Right ventricle myocardium superior (tissue), 1 donor: ENCODE results near the gene SIGLEC8. TPM values are rescaled to one million over a fixed set of nuclear protein-coding genes. Genes with fewer than 3 reads are reported as not detected.
"Not testable (repeated sequence)": the region's sequence is repeated elsewhere in the genome, so short reads cannot be mapped to it uniquely, and the experiment has no call there.

ENCODE experiments used
- ATAC-seq: fragments of 200-7000 bp; cut with Tn5 transposase; one replicate; pipeline ENCODE4 v1.9.1; 2020; ENCODE audit warnings: mild to moderate bottlenecking; ENCODE audit not compliant: poor library complexity
- DNase-seq: peaks from one replicate; pipeline ENCODE4 v3.0.0-alpha.2; 2020
- intact Hi-C: fragments of 100-400 bp; cut with DNase I; formaldehyde crosslinking; loops from one replicate; pipeline ENCODE4 v1.11.2; 2022
- total RNA-seq: library from RNA; stranded (reverse); fragmentation: NEBNext Ultra II Directional; extraction: Animal tissue kit (Norgen Biotek cat#: 25700); gene quantifications from one replicate; pipeline ENCODE4 v1.2.1, GENCODE V29; 2021
- donor health status: DM: no; HTN: yes; CAD: no; lungs with severe emphysema.

The SIGLEC8 gene
- total RNA-seq, 1 donor from 2014 or later: 0.13 TPM

DNA sequence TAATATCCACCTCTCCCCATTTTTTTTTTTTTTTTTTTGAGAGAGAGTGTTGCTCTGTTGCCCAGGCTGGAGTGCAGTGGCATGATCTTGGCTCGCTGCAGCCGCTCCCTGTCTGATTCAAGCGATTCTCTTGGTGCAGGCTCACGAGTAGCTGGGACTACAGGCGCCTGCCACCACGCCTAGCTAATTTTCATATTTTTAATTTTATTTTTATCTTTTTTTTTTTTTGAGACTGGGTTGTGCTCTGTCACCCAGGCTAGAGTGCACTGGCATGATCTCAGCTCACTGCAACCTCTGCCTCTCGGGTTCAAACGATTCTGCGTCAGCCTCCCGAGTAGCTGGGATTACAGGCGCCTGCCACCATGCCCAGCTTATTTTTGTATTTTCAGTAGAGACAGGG, 37.7 kb downstream of the SIGLEC8 start:
- ATAC-seq, intact Hi-C loops, DNase-seq: not testable (repeated sequence)

DNA sequence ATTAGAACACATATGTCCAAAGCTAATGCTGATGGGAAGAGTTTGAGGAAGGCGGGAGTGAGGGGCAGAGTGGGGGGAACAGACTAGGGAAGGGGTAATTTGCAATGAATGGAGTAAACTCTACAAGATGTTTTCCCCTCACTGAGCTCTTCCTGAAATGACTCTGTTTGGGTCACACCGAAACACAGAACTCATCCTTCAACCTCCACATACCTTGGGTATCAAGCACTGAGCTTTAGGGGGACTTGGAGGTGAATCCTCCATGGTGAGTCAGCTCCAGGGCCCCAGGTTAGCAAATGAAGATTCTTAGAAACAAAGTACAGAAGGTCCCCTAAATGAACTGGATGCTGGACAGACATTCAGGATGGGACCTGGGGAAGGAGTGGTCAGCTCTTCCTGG, 39.5 kb downstream of the SIGLEC8 start:
- ATAC-seq: no peak
- intact Hi-C loops: no loop called here
- DNase-seq: no peak

DNA sequence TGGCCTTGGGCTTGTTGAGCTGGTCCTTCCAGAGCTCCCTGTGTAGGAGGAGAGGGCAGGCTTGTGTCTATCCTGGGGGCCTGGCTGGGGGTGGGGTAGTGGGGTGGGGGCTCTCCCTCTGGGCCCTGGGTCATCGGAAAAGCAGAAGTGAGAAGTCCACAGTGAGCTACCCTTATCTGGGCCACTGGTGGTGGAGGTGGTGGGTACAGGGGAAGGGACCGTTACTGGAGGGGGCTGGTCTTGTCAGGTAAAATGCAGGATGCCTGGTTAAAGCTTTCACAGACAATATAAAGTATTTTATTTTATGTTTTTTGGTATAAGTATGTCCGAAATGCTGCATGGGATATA, 40.5 kb downstream of the SIGLEC8 start:
- intact Hi-C loops: no loop called here
- DNase-seq (no peak), ATAC-seq (no peak)

DNA sequence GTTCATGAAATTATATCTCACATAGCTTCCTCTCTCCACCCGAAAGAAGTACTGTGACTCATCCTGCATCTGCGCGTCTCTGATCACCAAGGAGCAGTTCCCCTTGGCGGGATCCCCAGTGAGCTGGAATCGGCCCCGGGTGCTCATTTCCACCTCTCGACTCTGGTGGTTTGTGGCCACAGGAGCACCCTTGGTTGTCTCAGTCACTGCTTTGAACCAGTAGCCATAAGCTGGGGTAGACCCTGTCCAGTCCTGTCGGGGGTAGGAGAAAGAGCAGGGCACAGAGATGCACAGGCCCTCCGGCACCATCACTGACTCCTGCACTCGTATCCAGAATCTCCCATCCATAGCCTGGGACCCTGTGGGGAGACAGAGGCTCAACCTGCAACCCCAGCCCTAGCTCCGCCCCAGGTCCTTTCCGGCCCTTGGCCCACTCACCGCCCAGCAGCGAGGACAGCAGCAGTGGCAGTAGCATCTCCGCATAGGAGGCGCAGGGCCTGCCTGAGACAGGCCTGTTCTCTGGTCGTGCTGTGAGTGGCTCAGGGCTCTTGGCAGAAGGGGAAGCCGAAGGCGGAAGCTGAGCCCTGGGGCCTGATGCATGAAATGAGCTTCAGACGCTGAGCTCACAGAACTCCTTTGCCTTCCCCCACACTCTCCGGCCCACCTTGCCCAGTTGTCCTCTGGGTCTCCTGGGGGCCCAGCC, 41.0 kb downstream of the SIGLEC8 start, which contains the start of gene SIGLEC10:
SIGLEC10 (minus strand) TSS at position 536 of the 703 bp plus-strand sequence; CDS start at position 475, 61 bp downstream.
- peak; percentile 75 for DNase-seq
- ATAC-seq: peak; percentile 62
- intact Hi-C loops: no loop called here

DNA sequence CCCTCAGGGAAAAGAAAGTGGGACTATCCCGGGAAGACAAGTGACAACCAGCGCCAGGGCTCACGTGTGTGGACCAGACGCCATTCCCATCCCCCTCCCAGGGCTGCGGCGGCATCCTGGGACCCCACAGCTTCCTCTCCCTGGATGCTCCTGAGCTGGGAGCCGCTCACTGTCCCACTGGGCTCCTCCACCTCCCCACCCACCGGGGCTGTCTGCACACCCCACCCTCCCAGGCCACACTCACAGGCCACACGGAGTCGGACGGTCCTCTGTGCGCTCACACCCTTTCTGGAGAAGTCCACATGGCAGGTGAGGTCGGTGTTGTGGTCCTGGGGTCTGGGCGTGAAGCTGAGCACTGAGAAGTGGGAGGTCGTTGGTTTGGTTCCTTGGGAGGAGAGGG, 41.8 kb downstream of the SIGLEC8 start:
- ATAC-seq, DNase-seq, intact Hi-C loops: not testable (repeated sequence)

DNA sequence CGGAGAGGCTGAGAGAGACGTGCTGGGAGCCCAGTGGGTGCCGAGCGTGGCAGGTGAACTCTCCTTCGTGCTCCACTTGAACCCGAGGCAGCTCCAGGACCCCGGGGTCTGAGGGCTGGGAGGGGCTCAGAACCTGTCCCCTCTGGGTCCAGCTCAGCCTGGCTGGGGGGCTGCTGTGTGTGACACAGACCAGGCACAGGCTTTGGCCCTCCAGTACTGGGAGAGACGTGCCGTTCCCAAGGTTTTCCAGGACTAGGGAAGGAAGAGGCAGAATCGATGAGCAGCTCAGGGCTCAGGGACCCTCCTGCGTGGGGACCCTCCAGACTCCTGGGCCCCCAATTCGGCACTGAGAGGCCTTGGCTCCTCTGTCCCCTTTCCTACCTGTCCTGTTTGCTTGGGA, 43.1 kb downstream of the SIGLEC8 start:
- no peak for DNase-seq
- intact Hi-C loops: no loop called here
- ATAC-seq: no peak

DNA sequence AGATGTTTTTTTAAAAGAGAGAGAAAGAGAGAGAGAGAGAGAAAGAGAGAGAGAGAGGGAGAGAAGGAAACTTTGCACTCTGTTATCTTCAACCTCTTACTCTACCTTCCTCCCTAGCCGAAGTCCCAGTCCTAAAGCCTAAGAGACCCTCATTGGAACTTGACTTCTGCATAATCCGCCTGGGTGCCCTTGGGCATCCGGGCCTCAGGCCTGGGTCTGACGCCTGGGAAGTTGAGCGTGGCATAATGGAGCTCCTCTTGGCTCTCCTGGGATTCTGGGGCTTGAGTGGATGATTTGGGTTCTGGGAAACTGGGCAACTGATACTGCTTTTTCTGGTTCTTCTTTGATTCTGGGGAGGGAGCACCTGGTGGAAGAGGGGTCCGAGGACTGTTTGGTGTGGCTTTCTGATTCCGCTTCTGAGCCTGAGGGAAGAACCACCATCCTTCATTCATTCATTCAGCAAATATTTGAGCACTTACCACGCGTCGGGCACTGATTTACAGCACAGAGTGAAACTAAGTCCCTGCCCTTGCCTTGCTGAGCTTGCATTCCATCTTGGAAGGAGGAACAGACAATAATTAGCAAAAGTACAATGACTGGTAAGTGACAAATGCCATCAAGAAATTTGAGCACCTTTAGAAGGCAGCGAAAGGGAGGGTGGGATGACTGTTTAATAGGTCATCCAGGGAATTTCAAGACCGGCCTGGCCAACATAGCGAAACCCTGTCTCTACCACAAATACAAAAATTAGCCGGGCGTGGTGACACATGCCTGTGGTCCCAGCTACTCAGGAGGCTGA, 47.1 kb downstream of the SIGLEC8 start:
- DNase-seq (no peak), ATAC-seq (no peak)
- intact Hi-C loops: no loop called here

DNA sequence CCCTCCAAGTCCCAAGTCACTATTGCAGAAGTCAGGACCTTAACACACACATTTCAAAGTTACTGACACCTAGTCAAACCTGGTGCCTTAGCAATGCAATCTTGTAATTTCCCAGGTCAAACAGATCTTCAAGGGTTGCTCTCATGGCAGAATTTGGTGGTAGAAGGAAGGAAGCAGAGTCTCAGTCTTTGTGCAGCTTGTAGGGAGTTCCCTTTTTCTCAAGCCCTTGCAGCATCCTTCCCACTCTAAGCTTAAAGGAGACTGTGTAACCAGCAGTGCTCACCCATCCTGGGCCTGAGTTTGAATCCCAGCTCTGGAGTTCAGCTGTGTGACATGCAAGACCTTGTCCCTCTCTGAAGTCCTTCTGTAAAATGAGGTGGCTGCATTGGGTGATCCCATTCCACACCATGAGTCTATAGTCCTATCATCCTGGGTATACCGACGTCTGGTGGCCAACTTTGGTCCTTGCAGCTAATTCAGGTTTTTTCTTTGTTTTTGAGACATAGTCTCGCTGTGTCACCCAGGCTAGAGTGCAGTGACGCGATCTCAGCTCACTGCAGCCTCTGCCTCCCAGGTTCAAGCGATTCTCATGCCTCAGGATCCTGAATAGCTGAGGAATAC, 50.6 kb downstream of the SIGLEC8 start:
- intact Hi-C loops: no loop called here
- ATAC-seq (no peak), DNase-seq (no peak)

DNA sequence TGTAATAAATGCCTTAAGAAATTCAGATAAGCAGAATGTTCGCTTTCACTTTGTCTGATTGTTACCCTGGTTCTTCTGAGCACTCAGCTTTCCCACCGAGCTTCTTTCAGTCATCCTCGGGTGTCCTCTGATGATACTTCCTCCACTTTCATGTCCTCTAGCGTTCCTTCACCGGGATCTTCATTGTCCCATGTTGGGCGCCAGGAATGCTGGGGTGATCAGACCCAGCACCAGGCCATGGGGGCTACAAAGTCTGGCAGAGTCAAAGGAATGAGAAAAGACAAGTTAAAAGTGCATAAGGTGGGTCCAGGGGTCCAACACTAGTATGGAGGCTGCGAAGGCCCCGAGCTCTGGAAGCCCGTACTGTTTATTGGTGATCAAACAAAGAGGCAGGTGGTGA, 56.1 kb downstream of the SIGLEC8 start:
- no peak for ATAC-seq
- intact Hi-C loops: no loop called here
- no peak for DNase-seq

Other genes starting within 250 kb of the SIGLEC8 start
- 7.0 TPM for gene CD33, start 233.4 kb downstream of the SIGLEC8 start, total RNA-seq
- not detected for gene SIGLECL1, start 207.4 kb downstream of the SIGLEC8 start, total RNA-seq
- gene IGLON5, start 146.8 kb downstream of the SIGLEC8 start, total RNA-seq: not detected
- 0.65 TPM for gene VSIG10L, start 116.3 kb downstream of the SIGLEC8 start, total RNA-seq
- gene ETFB, start 92.1 kb downstream of the SIGLEC8 start, total RNA-seq: 530 TPM
- gene CLDND2, start 89.5 kb downstream of the SIGLEC8 start, total RNA-seq: 0.46 TPM
- 2.3 TPM for gene NKG7, start 85.8 kb downstream of the SIGLEC8 start, total RNA-seq
- gene LIM2, start 70.5 kb downstream of the SIGLEC8 start, total RNA-seq: not detected
- not detected for gene C19orf84, start 67.9 kb downstream of the SIGLEC8 start, total RNA-seq
- 0.19 TPM for gene SIGLEC10, start 40.8 kb downstream of the SIGLEC8 start, total RNA-seq
- gene CEACAM18, start 20.1 kb upstream of the SIGLEC8 start, total RNA-seq: not detected
- not detected for gene SIGLEC12, start 43.3 kb upstream of the SIGLEC8 start, total RNA-seq
- 0.16 TPM for gene SIGLEC6, start 73.2 kb upstream of the SIGLEC8 start, total RNA-seq
- gene ZNF175, start 112.8 kb upstream of the SIGLEC8 start, total RNA-seq: 6.5 TPM
- not detected for gene SIGLEC5, start 171.9 kb upstream of the SIGLEC8 start, total RNA-seq
- 1.00 TPM for gene SIGLEC14, start 188.4 kb upstream of the SIGLEC8 start, total RNA-seq
- 10.1 TPM for gene SPACA6, start 234.9 kb upstream of the SIGLEC8 start, total RNA-seq